Measurements from ENCODE around the gene OR8B3. TPM values are rescaled to one million over a fixed set of nuclear protein-coding genes. Genes with fewer than 3 reads are reported as not detected.

The OR8B3 gene
- total and polyA plus RNA-seq, 2 donors (not counting 3 experiments of a cell fraction or from before 2014, with no cell fraction given), result not detected

DNA sequence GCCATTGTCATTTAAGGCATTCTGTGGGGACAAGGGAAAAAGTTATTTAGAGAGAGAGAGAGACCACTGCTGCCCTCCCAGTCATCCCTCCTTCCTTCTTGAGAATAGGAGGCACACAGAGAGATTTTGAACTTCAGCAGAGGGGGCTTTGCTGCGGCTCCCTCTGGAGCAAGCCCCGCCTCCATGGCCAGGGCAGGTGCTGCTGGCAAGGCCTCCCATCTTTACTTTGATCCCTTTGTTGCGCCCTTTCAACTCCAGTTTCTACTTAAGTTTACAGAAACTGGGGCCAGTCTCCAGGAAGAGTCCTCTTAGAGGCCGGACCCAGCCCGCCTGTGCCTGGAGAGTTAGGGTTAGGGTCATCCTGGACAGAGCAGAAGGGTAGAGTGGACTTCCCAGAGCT, 42.3 kb upstream of the OR8B3 start:
- Histone ChIP-seq H3K9ac (replicated peaks; ENCODE audit: extremely low read depth, insufficient read depth, low read length) (no peak overlapping the region), H3K9me1 (replicated peaks; ENCODE audit: control insufficient read depth, extremely low read depth, insufficient read depth, low read length) (no peaks in the 10 kb centered on the region), H3K4me1 (ENCODE audit: control insufficient read depth, extremely low read depth, insufficient read depth, low read length) (no peaks in the 10 kb centered on the region), H3K9me3 (replicated peaks; ENCODE audit: control insufficient read depth, insufficient read depth, low read length) (no peaks in the 10 kb centered on the region), H2AFZ (ENCODE audit: low read depth, low read length) (no peak overlapping the region), H4K20me1 (replicated peaks; ENCODE audit: control insufficient read depth, extremely low read depth, insufficient read depth, low read length) (no peaks in the 10 kb centered on the region), H3K27me3 (ENCODE audit: control insufficient read depth in 2 of 2, insufficient read depth in 2 of 2, low read length in 2 of 2) (no peaks in the 10 kb centered on the region), H3K4me3 (replicated peaks in 1 of 3; ENCODE audit: insufficient read depth in 1 of 3, low read depth in 1 of 3, low read length in 3 of 3) (no peak overlapping the region), H3K79me2 (ENCODE audit: control insufficient read depth, insufficient read depth, low read length) (no peaks in the 10 kb centered on the region), H3K36me3 (ENCODE audit: control insufficient read depth in 2 of 2, extremely low read depth in 1 of 2, insufficient read depth in 2 of 2, low read length in 2 of 2) (no peaks in the 10 kb centered on the region), H3K27ac (ENCODE audit: insufficient read depth, low read depth, low read length) (no peak overlapping the region), H3K4me2 (ENCODE audit: insufficient read depth, low read length) (no peak overlapping the region)
- FAIRE-seq (no peak), DNase-seq (ENCODE audit: low read depth, low spot score) (no peak)
- dilution Hi-C loops (cut with MboI; ENCODE audit: extremely low pct_ligation_motif_present, low sequenced_read_pairs) (no loop called here), intact Hi-C loops (cut with micrococcal nuclease) (no loop called here)
- POLR2A ChIA-PET, result interaction anchor here (0.9 kb wide), 1 partner anchor 40 kb away, joined by 4 read pairs; no protein-coding TSS in a partner anchor
- TF ChIP-seq GATA2 (IDR thresholded peaks at IDR 0.05; ENCODE audit: insufficient read depth, insufficient read length, low read depth, low read length) (no peak), POLR2AphosphoS5 (IDR thresholded peaks at IDR 0.05; ENCODE audit: insufficient read depth, low read depth, low read length) (no peak), EZH2 (IDR thresholded peaks at IDR 0.05; ENCODE audit: borderline replicate concordance, low read depth, low read length, severe bottlenecking) (no peak), MYC (IDR thresholded peaks at IDR 0.05; ENCODE audit: low read depth, low read length) (no peak), JUN (IDR thresholded peaks at IDR 0.05; ENCODE audit: borderline replicate concordance, insufficient read depth, insufficient read length, low read depth) (no peak), FOS (IDR thresholded peaks at IDR 0.05; ENCODE audit: borderline replicate concordance, insufficient read depth, low read length) (no peak), POLR2A (IDR thresholded peaks at IDR 0.05; ENCODE audit: low read depth, low read length) (no peak)
- TF ChIP-seq, protein P1, sequence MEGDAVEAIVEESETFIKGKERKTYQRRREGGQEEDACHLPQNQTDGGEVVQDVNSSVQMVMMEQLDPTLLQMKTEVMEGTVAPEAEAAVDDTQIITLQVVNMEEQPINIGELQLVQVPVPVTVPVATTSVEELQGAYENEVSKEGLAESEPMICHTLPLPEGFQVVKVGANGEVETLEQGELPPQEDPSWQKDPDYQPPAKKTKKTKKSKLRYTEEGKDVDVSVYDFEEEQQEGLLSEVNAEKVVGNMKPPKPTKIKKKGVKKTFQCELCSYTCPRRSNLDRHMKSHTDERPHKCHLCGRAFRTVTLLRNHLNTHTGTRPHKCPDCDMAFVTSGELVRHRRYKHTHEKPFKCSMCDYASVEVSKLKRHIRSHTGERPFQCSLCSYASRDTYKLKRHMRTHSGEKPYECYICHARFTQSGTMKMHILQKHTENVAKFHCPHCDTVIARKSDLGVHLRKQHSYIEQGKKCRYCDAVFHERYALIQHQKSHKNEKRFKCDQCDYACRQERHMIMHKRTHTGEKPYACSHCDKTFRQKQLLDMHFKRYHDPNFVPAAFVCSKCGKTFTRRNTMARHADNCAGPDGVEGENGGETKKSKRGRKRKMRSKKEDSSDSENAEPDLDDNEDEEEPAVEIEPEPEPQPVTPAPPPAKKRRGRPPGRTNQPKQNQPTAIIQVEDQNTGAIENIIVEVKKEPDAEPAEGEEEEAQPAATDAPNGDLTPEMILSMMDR (IDR thresholded peaks at IDR 0.05; ENCODE audit: extremely low read depth in 1 of 2, insufficient read depth in 1 of 2, low read depth in 1 of 2, low read length in 2 of 2), result no peak
- TF ChIP-seq, protein P2, sequence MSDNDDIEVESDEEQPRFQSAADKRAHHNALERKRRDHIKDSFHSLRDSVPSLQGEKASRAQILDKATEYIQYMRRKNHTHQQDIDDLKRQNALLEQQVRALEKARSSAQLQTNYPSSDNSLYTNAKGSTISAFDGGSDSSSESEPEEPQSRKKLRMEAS (IDR thresholded peaks at IDR 0.05; ENCODE audit: insufficient read depth, insufficient read length), result no peak
- BruUV-seq (replicated peaks), result no TSS peak
- CTCF ChIA-PET, result no interaction called here

All from endothelial cell of umbilical vein (primary cell).